K562 (cell line): ENCODE data around the gene CS. TPM values are rescaled to one million over a fixed set of nuclear protein-coding genes. Genes with fewer than 3 reads are reported as not detected.

Source experiments
- FOXJ3 ChIP-seq: sonication (generic); formaldehyde crosslinking; IDR thresholded peaks from 2 replicates; pipeline ENCODE4 v1.4.0; 2020; ENCODE audit warnings: mild to moderate bottlenecking, missing genetic modification reagents
- HSF4 ChIP-seq: fragments of 250-450 bp; sonication (Bioruptor Pico); IDR thresholded peaks from 2 replicates; pipeline ENCODE4 v2.1.2; 2022; ENCODE audit warnings: mild to moderate bottlenecking, moderate library complexity, borderline replicate concordance
- MAX ChIP-seq: sonication (generic); formaldehyde crosslinking; IDR thresholded peaks from 2 replicates; pipeline ENCODE4 v1.9.0; 2022; ENCODE audit warnings: mild to moderate bottlenecking, missing genetic modification reagents
- NBN ChIP-seq: fragments of 450-650 bp; IDR thresholded peaks from 2 replicates; pipeline ENCODE4 v1.6.1; 2016; ENCODE audit warnings: low read depth, mild to moderate bottlenecking
- NCOR1 ChIP-seq: fragments of 450-650 bp; IDR thresholded peaks from 2 replicates; pipeline ENCODE4 v1.6.1; 2016; ENCODE audit warnings: mild to moderate bottlenecking, moderate library complexity
- NFE2 ChIP-seq: IDR thresholded peaks from 2 replicates; pipeline ENCODE4 v1.6.1; 2014; ENCODE audit warnings: antibody characterized with exemption, low read depth
- RBFOX2 ChIP-seq: fragments of 200-400 bp; formaldehyde crosslinking; IDR thresholded peaks from 2 replicates; pipeline ENCODE4 v1.6.1; 2017; ENCODE audit warnings: low read depth, mild to moderate bottlenecking, low read length, moderate library complexity
- SETDB1 ChIP-seq: IDR thresholded peaks from one replicate; pipeline ENCODE4 v1.6.1; 2012; ENCODE audit warnings: low read length, control low read depth, inconsistent platforms
- SMARCE1 ChIP-seq: fragments of 450-650 bp; IDR thresholded peaks from 2 replicates; pipeline ENCODE4 v1.7.1; 2016; ENCODE audit warnings: mild to moderate bottlenecking
- SRSF3 ChIP-seq: fragments of 200-400 bp; formaldehyde crosslinking; IDR thresholded peaks from 2 replicates; pipeline ENCODE4 v1.6.1; 2016; ENCODE audit warnings: mild to moderate bottlenecking, low read length, moderate library complexity; ENCODE audit not compliant: insufficient read depth
- TEAD4 ChIP-seq, 2 experiments: sonication (generic) in 1 of 2; formaldehyde crosslinking in 1 of 2; IDR thresholded peaks; 2 replicates each; pipeline versions ENCODE4 v1.6.1 to v1.8.0; 2012 to 2022; ENCODE audit warnings: borderline replicate concordance in 1 of 2, inconsistent platforms in 1 of 2, low read length in 1 of 2, mild to moderate bottlenecking in 1 of 2, missing genetic modification reagents in 1 of 2
- TRIM24 ChIP-seq, 2 experiments: fragments of 450-650 bp; IDR thresholded peaks; 2 replicates each; pipeline ENCODE4 v1.6.1; 2016
- ZBTB11 ChIP-seq, 3 experiments: fragments of 200-800 bp in 1 of 3; fragments of 250-450 bp in 1 of 3; fragments of 450-650 bp in 1 of 3; sonication (Bioruptor Pico) in 1 of 3; sonication (Bioruptor generic) in 1 of 3; formaldehyde crosslinking in 1 of 3; IDR thresholded peaks; 2 replicates each; pipeline versions ENCODE4 v1.6.1 to v1.8.0; 2016 to 2022; ENCODE audit warnings: mild to moderate bottlenecking in 2 of 3, missing genetic modification characterization in 2 of 3, missing compliant biosample characterization in 1 of 3, moderate library complexity in 1 of 3
- ZKSCAN3 ChIP-seq: fragments of 250-450 bp; sonication (Bioruptor Pico); IDR thresholded peaks from 2 replicates; pipeline ENCODE4 v1.4.0; 2020
- ZKSCAN8 ChIP-seq: fragments of 200-800 bp; sonication (Bioruptor generic); IDR thresholded peaks from 2 replicates; pipeline ENCODE4 v1.6.1; 2016; ENCODE audit warnings: missing genetic modification characterization, missing compliant biosample characterization
- ZMIZ1 ChIP-seq, 2 experiments: fragments of 150-350 bp in 1 of 2; IDR thresholded peaks; 2 replicates each; pipeline ENCODE4 v1.6.1; 2012 to 2016; ENCODE audit warnings: low read depth in 2 of 2, low read length in 2 of 2, mild to moderate bottlenecking in 1 of 2, moderate library complexity in 1 of 2
- ZNF224 ChIP-seq: sonication (generic); formaldehyde crosslinking; IDR thresholded peaks from 2 replicates; pipeline ENCODE4 v1.8.0; 2022; ENCODE audit warnings: mild to moderate bottlenecking, missing genetic modification reagents
- ZNF24 ChIP-seq: fragments of 450-650 bp; IDR thresholded peaks from 2 replicates; pipeline ENCODE4 v1.6.1; 2016
- ZNF311 ChIP-seq: fragments of 250-450 bp; sonication (Bioruptor Pico); IDR thresholded peaks from 2 replicates; pipeline ENCODE4 v1.4.0; 2020; ENCODE audit warnings: mild to moderate bottlenecking, moderate library complexity
- ZNF444 ChIP-seq: fragments of 250-450 bp; sonication (Bioruptor Pico); IDR thresholded peaks from 2 replicates; pipeline ENCODE4 v1.4.0; 2020; ENCODE audit warnings: mild to moderate bottlenecking, moderate library complexity
- polyA plus RNA-seq, 8 experiments: library from polyadenylated mRNA; depleted of rRNA in 4 of 8; stranded (reverse) in 5 of 8; unstranded in 3 of 8; fragments of >200 nt; fragmentation: Nextera tagmentation in 2 of 8; fragmentation: Illumina TruSeq in 1 of 8; extraction: Ambion mirVana in 2 of 8; extraction: Trizol in 1 of 8; gene quantifications; 2 replicates each; pipeline versions ENCODE4 v1.2.1 to v1.2.3, GENCODE V29; 2011 to 2014; ENCODE audit warnings: inconsistent platforms in 1 of 8, missing spikeins in 1 of 8
- total RNA-seq, 7 experiments: library from RNA; depleted of rRNA in 6 of 7; stranded (reverse); fragments of >200 nt in 6 of 7; fragmentation: Illumina TruSeq in 2 of 7; extraction: Trizol in 2 of 7; gene quantifications; 2 replicates each; pipeline versions ENCODE4 v1.2.1 to v1.2.3, GENCODE V29; 2011 to 2021; ENCODE audit warnings: low replicate concordance in 1 of 7

CS gene
- total and polyA plus RNA-seq, 9 of the 15 experiments (the other 6 are each of a cell fraction or from before 2014, with no cell fraction given): 99.9 to 390 (median 149) TPM

- TF ChIP-seq ZBTB11 (CRISPR knock-in tag; IDR thresholded peaks at IDR 0.05): peak in 1 of 3 experiments; percentile 94; a peak in 2 of 6 replicates
- TF ChIP-seq SRSF3: no peak
- TF ChIP-seq HSF4 (CRISPR knock-in tag): no peak
- TF ChIP-seq ZNF224 (CRISPR knock-in tag): no peak
- no peak; the same call in 1 of the 2 replicates for TF ChIP-seq SMARCE1
- no peak; the same call in 1 of the 2 replicates for TF ChIP-seq TEAD4 (IDR thresholded peaks at IDR 0.05; ENCODE audit: low read length)
- no peak for TF ChIP-seq TEAD4 (CRISPR knock-in tag; IDR thresholded peaks at IDR 0.05; ENCODE audit: borderline replicate concordance)
- TF ChIP-seq ZMIZ1 (IDR thresholded peaks at IDR 0.05; ENCODE audit: low read depth in 2 of 2, low read length in 2 of 2): peak in 1 of 2 experiments; percentile 19; a peak in 1 of 4 replicates
- TF ChIP-seq MAX (CRISPR knock-in tag): no peak
- no peak for TF ChIP-seq ZNF311 (CRISPR knock-in tag)
- peak; percentile 79; the same call in 1 of the 2 replicates for TF ChIP-seq NBN
- peak; percentile 18 for TF ChIP-seq ZKSCAN8 (CRISPR knock-in tag)
- no peak for TF ChIP-seq FOXJ3 (CRISPR knock-in tag)
- no peak; the same call in 1 of the 2 replicates for TF ChIP-seq NCOR1
- TF ChIP-seq ZNF444 (CRISPR knock-in tag): no peak
- no peak for TF ChIP-seq SETDB1
- TF ChIP-seq NFE2: no peak
- peak; percentile 26 to 36; a peak in 2 of 4 replicates for TF ChIP-seq TRIM24 (IDR thresholded peaks at IDR 0.05)
- no peak for TF ChIP-seq ZNF24
- no peak; the same call in none of the 2 replicates for TF ChIP-seq RBFOX2
- no peak for TF ChIP-seq ZKSCAN3 (CRISPR knock-in tag)
Measured at GRCh38 chr12:56336361-56337167, 36.4 kb upstream of the CS start (continued).
